Nephron (organoid): Measurements from ENCODE around the gene KLHDC10.
"Not testable (repeated sequence)": the region's sequence is repeated elsewhere in the genome, so short reads cannot be mapped to it uniquely, and the experiment has no call there.

Experiments
- H3K27ac Mint-ChIP-seq, 3 experiments: 2 replicates each; pipeline ENCODE4 v1.8.0; 2020; ENCODE audit warnings: mixed read lengths in 3 of 3, mild to moderate bottlenecking in 2 of 3, moderate library complexity in 1 of 3
- H3K27me3 Mint-ChIP-seq: 2 replicates; pipeline ENCODE4 v1.8.0; 2021; ENCODE audit warnings: low read depth, mild to moderate bottlenecking, moderate library complexity, mixed read lengths
- H3K36me3 Mint-ChIP-seq: 2 replicates; pipeline ENCODE4 v1.8.0; 2020; ENCODE audit warnings: low read depth, mixed read lengths
- H3K4me1 Mint-ChIP-seq: 2 replicates; pipeline ENCODE4 v1.8.0; 2020; ENCODE audit warnings: mixed read lengths
- H3K4me3 Mint-ChIP-seq, 3 experiments: 2 replicates each; pipeline ENCODE4 v1.8.0; 2020; ENCODE audit warnings: mild to moderate bottlenecking in 3 of 3, mixed read lengths in 3 of 3, moderate library complexity in 2 of 3
- H3K9me3 Mint-ChIP-seq: 2 replicates; pipeline ENCODE4 v1.8.0; 2020; ENCODE audit warnings: mixed read lengths
- CTCF ChIP-seq, 3 experiments: fragments of 200-600 bp; sonication (generic); IDR thresholded peaks; one replicate each; pipeline ENCODE4 v1.5.0; 2021; ENCODE audit warnings: antibody characterized with exemption in 3 of 3; ENCODE audit not compliant: unreplicated experiment in 3 of 3

The KLHDC10 gene

GRCh38 chr7:130180571-130181262 lies 110.4 kb downstream of the KLHDC10 start:
- peaks cover 14% of the 10 kb centered on the region for H3K4me1 Mint-ChIP-seq
- no peaks in the 10 kb centered on the region for H3K9me3 Mint-ChIP-seq
- no peaks in the 10 kb centered on the region for H3K27me3 Mint-ChIP-seq
- TF ChIP-seq CTCF (IDR thresholded peaks at IDR 0.05; ENCODE audit: unreplicated experiment in 3 of 3) = no peak
- H3K27ac Mint-ChIP-seq = no peak overlapping the region
- H3K4me3 Mint-ChIP-seq = no peak overlapping the region
- H3K36me3 Mint-ChIP-seq = peaks cover 58% of the 10 kb centered on the region

- Mint-ChIP-seq H3K36me3 (peaks cover 58% of the 10 kb centered on the region), H3K4me1 (peaks cover 14% of the 10 kb centered on the region), H3K27me3 (no peaks in the 10 kb centered on the region), H3K4me3 (no peak overlapping the region), H3K9me3 (no peaks in the 10 kb centered on the region), H3K27ac (no peak overlapping the region)
- TF ChIP-seq CTCF (IDR thresholded peaks at IDR 0.05; ENCODE audit: unreplicated experiment in 3 of 3) = no peak
Measured at GRCh38 chr7:130181263-130181605, 110.9 kb downstream of the KLHDC10 start.

GRCh38 chr7:130182990-130183389 lies 112.7 kb downstream of the KLHDC10 start:
- Mint-ChIP-seq H3K9me3 (no peaks in the 10 kb centered on the region), H3K4me1 (peaks cover 14% of the 10 kb centered on the region), H3K27me3 (no peaks in the 10 kb centered on the region), H3K27ac (peak overlapping the region in 1 of 3 experiments; percentile 23), H3K36me3 (peaks cover 58% of the 10 kb centered on the region), H3K4me3 (no peak overlapping the region)
- no peak for TF ChIP-seq CTCF (IDR thresholded peaks at IDR 0.05; ENCODE audit: unreplicated experiment in 3 of 3)

- H3K27me3 Mint-ChIP-seq, H3K4me3 Mint-ChIP-seq, H3K27ac Mint-ChIP-seq, H3K9me3 Mint-ChIP-seq: not testable (repeated sequence)
- peaks cover 14% of the 10 kb centered on the region for H3K4me1 Mint-ChIP-seq
- H3K36me3 Mint-ChIP-seq = peaks cover 55% of the 10 kb centered on the region
Measured at GRCh38 chr7:130184349-130184748, 114.0 kb downstream of the KLHDC10 start.
